NCI-H226 (cell line): Measurements from ENCODE around the gene WDR55.
"Not testable (repeated sequence)": the region's sequence is repeated elsewhere in the genome, so short reads cannot be mapped to it uniquely, and the experiment has no call there.

ENCODE experiments used
- DNase-seq: peaks from one replicate; pipeline ENCODE4 v3.0.0-alpha.2; 2015

The WDR55 gene

DNA sequence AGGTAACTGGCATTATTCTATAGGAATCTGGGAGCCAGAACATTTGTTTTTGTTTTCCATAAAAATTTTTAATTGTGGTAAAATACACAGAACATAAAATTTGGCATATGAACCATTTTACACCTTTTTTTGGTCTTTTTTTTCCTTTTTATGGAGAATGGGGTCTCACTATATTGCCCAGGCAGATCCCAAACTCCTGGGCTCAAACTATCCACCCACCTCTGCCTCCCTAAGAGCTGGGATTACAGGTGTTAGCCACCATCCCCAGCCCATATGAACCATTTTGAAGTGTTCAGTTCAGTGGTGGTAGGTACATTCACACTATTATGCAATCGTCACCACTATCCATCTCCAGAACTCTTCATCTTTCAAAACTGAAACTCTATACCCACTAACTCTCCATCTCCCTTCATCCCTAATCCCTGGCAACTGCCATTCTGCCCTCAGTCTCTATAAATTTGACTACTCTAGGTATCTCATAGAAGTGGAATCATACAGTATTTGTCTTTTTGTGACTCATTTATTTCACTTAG lies 48.9 kb downstream of the WDR55 start:
- no peak for DNase-seq

DNA sequence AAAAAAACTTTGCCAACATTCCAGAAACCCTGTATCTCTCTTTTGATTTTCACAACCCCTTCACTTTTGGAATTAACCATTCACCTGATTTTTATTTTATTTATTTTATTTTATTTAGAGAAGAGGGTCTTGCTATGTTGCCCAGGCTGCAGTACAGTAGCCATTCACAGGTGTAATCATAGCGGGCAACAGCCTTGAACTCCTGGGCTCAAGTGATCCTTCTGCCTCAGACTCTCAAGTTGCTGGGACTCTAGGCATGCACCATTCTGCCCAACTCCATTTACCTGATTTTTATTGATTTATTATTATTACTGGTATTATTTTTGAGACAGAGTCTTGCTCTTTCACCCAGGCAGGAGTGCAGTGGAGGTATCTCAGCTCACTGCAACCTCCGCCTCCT lies 51.5 kb downstream of the WDR55 start:
- DNase-seq: not testable (repeated sequence)

DNA sequence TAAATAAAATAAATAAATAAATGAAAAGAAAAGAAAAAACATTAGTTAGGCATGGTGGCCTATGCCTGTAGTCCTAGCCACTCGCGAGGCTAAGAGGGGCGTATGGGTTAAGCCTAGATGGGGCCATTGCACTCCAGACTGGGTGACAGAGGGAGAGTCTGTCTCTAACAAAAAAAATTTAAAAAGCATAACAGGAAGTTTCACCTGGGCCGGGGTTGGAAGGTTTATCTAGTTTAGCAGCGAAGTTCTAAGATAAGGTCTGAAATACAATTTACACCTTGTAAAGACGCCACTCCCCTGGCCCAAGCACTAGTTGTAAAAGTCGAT lies 53.5 kb downstream of the WDR55 start:
- DNase-seq: no peak

DNA sequence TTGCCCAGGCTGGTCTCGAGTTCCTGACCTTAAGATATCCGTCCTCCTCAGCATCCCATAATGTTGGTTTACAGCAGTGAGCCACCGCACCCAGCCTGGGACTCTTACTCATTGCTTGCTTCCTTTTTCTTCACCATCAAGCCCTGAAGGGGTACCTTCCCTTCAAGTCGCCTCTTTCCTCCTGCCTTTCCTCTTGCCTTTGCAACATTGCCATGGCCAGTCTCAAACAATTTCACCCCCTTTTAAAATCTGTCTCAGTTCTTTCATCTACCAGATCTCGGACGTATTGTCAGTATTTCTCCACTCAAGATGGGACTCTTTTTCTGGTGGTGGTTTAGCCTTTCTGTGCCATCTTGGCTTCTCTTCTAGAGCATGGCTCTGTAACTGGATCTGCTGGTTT lies 56.0 kb downstream of the WDR55 start:
- not testable (repeated sequence) for DNase-seq

DNA sequence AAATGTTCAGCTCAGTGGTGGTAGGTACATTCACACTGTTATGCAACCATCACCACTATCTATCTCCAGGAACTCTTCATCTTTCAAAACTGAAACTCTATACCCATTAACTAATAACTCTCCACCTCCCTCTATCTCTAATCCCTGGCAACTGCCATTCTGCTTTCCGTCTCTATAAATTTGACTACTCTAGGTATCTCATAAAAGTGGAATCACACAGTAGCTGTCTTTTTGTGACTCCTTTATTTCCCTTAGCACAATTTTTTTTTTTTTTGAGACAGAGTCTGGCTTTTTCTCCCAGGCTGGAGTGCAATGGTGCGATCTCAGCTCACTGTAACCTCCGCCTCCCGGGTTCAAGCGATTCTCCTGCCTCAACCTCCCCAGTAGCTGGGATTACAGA lies 56.7 kb downstream of the WDR55 start:
- DNase-seq: not testable (repeated sequence)
